ENCODE data around the gene CBFA2T3.

DNA sequence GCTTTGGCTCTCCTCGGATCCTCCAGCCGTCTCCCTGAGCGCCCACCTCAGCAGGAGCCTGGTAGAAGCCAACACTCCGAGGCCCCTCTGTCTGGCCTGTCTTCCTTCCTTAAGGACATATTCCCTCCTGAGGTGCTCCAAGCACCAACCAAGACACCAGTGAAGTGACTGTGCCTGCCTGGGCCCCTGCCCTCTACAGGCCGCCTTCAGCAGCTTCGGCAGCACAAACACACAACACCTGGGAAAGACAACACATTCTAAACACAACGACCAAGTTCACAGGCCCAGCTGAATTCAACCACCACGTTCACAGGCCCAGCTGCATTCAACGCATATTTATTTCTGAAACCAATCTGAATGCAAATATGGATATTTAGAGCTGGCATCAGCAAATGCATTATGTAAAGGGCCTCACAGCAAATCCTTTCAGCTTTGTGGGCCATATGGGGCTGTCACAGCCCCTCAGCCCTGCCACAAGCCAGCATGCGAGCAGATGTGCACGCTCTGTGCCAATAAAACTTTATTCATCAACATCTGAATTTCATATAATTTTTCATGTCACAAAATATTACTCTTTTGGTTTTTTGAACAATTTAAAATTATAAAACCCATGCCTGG is 132.5 kb downstream of the CBFA2T3 start:
- TF ChIP-seq EZH2 (IDR thresholded peaks at IDR 0.05; ENCODE audit: borderline replicate concordance, insufficient read depth, low read depth, low read length, poor library complexity, severe bottlenecking): no peak
- TF ChIP-seq, protein P1, sequence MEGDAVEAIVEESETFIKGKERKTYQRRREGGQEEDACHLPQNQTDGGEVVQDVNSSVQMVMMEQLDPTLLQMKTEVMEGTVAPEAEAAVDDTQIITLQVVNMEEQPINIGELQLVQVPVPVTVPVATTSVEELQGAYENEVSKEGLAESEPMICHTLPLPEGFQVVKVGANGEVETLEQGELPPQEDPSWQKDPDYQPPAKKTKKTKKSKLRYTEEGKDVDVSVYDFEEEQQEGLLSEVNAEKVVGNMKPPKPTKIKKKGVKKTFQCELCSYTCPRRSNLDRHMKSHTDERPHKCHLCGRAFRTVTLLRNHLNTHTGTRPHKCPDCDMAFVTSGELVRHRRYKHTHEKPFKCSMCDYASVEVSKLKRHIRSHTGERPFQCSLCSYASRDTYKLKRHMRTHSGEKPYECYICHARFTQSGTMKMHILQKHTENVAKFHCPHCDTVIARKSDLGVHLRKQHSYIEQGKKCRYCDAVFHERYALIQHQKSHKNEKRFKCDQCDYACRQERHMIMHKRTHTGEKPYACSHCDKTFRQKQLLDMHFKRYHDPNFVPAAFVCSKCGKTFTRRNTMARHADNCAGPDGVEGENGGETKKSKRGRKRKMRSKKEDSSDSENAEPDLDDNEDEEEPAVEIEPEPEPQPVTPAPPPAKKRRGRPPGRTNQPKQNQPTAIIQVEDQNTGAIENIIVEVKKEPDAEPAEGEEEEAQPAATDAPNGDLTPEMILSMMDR (IDR thresholded peaks at IDR 0.05): no peak

Measured in B cell (primary cell).